MM.1S (cell line): ENCODE data around the gene WDR83.

Source experiments
- CTCF ChIP-seq: fragments of 300-600 bp; sonication (generic); IDR thresholded peaks from 2 replicates; pipeline ENCODE4 v1.5.1; 2016; ENCODE audit warnings: antibody characterized with exemption, low read length, mixed read lengths
- EZH2 ChIP-seq: fragments of 300-600 bp; sonication (generic); optimal IDR thresholded peaks from 2 replicates; pipeline ENCODE3; 2017; ENCODE audit warnings: low read depth, mild to moderate bottlenecking, antibody characterized with exemption, low read length, mixed read lengths
- EZH2phosphoT487 ChIP-seq: fragments of 300-600 bp; sonication (generic); IDR thresholded peaks from 2 replicates; pipeline ENCODE4 v1.6.1; 2018; ENCODE audit warnings: antibody characterized with exemption, low read length

DNA sequence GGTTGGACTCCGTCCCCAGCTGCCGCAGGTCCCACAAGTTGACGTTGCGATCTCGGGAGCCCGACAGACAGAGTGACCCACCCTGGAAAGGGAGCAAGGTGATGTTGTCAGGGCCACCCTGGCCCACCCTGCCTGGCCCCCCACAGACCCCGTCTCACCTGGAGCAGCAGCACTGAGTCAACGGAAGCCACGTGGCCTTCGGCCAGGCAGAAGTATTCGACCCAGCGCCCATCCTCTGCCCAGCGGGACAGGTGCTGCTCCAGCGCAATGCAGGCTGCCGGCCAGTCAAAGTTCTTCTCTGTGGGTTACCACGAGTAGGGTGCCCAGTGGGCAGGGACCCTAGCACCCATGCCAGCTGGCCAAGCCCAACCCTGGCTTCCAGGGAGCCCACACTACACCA lies 28.0 kb downstream of the WDR83 start:
- TF ChIP-seq CTCF (no peak), EZH2phosphoT487 (no peak), EZH2 (no peak)
